Neural cell (in vitro differentiated cells): Measurements from ENCODE around the gene OXNAD1. TPM values are rescaled to one million over a fixed set of nuclear protein-coding genes. Genes with fewer than 3 reads are reported as not detected.
A peak's percentile ranks its signal among the peaks of the same experiment; 100 is the strongest.

Source experiments
- H2AFZ ChIP-seq: fragments of 200-600, 300-800 bp; sonication (generic), shearing (Covaris generic); 2 replicates; pipeline ENCODE4 v1.6.0; 2014; ENCODE audit warnings: low read depth, mild to moderate bottlenecking, antibody characterized with exemption, low read length, moderate library complexity
- H3F3A ChIP-seq: fragments of 200-600 bp; shearing (Covaris generic); 2 replicates; pipeline ENCODE4 v1.6.1; 2016; ENCODE audit warnings: mild to moderate bottlenecking, moderate library complexity, mixed read lengths, antibody characterized with exemption, low read length; ENCODE audit not compliant: insufficient read depth, poor library complexity, severe bottlenecking
- H3K27ac ChIP-seq: fragments of 200-600, 300-800 bp; sonication (generic), shearing (Covaris generic); 2 replicates; pipeline ENCODE4 v1.5.1; 2014; ENCODE audit warnings: mild to moderate bottlenecking, low read length, moderate library complexity
- H3K27me3 ChIP-seq: fragments of 300-800, 200-600 bp; sonication (generic), shearing (Covaris generic); 2 replicates; pipeline ENCODE4 v1.6.0; 2014; ENCODE audit warnings: mild to moderate bottlenecking, low read depth, low read length, moderate library complexity; ENCODE audit not compliant: insufficient read depth
- H3K36me3 ChIP-seq: fragments of 300-800, 200-600 bp; sonication (generic), shearing (Covaris generic); 2 replicates; pipeline ENCODE4 v1.5.1; 2014; ENCODE audit warnings: mild to moderate bottlenecking, antibody characterized with exemption, low read length, moderate library complexity; ENCODE audit not compliant: insufficient read depth
- H3K4me2 ChIP-seq: fragments of 300-800, 200-600 bp; sonication (generic), shearing (Covaris generic); 2 replicates; pipeline ENCODE4 v1.6.0; 2014; ENCODE audit warnings: mild to moderate bottlenecking, low read length
- H3K4me3 ChIP-seq: fragments of 300-800, 200-600 bp; sonication (generic), shearing (Covaris generic); 2 replicates; pipeline ENCODE4 v1.5.1; 2014; ENCODE audit warnings: mild to moderate bottlenecking, low read length, moderate library complexity
- H3K79me2 ChIP-seq: fragments of 200-600 bp; shearing (Covaris generic); replicated peaks from 2 replicates; pipeline ENCODE4 v1.6.0; 2014; ENCODE audit warnings: mild to moderate bottlenecking, low read length, moderate library complexity; ENCODE audit not compliant: insufficient read depth
- H3K9ac ChIP-seq: fragments of 300-800, 200-600 bp; sonication (generic), shearing (Covaris generic); 2 replicates; pipeline ENCODE4 v1.6.1; 2016; ENCODE audit warnings: mild to moderate bottlenecking, low read length, mixed read lengths
- H3K9me2 ChIP-seq: fragments of 200-600 bp; shearing (Covaris generic); 2 replicates; pipeline ENCODE4 v1.6.1; 2016; ENCODE audit warnings: mild to moderate bottlenecking, low read length, mixed read lengths; ENCODE audit not compliant: insufficient read depth
- H3K9me3 ChIP-seq: fragments of 200-600, 300-800 bp; sonication (generic), shearing (Covaris generic); 2 replicates; pipeline ENCODE4 v1.6.1; 2016; ENCODE audit warnings: mild to moderate bottlenecking, mixed run types, low read length, moderate library complexity, mixed read lengths
- H4K20me1 ChIP-seq: fragments of 200-600 bp; shearing (Covaris generic); 2 replicates; pipeline ENCODE4 v1.6.1; 2016; ENCODE audit warnings: mild to moderate bottlenecking, mixed run types; ENCODE audit not compliant: insufficient read depth
- CTCF ChIP-seq: fragments of 450-650 bp; IDR thresholded peaks from 2 replicates; pipeline ENCODE4 v1.5.1; 2014; ENCODE audit warnings: antibody characterized with exemption, mild to moderate bottlenecking, moderate library complexity; ENCODE audit not compliant: poor library complexity, severe bottlenecking
- EP300 ChIP-seq: fragments of 450-650 bp; conservative IDR thresholded peaks from 2 replicates; pipeline ENCODE4 v1.6.1; 2014; ENCODE audit warnings: antibody characterized with exemption, mild to moderate bottlenecking, moderate library complexity; ENCODE audit not compliant: poor library complexity, severe bottlenecking
- EZH2 ChIP-seq: fragments of 200-600, 300-800 bp; shearing (Covaris generic), sonication (generic); IDR thresholded peaks from 2 replicates; pipeline ENCODE4 v1.6.1; 2014; ENCODE audit warnings: antibody characterized with exemption, low read length, borderline replicate concordance, mild to moderate bottlenecking; ENCODE audit not compliant: insufficient read depth, poor library complexity, severe bottlenecking
- MXI1 ChIP-seq: fragments of 450-650 bp; conservative IDR thresholded peaks from 2 replicates; pipeline ENCODE4 v1.6.1; 2014; ENCODE audit warnings: antibody characterized with exemption, mild to moderate bottlenecking; ENCODE audit not compliant: poor library complexity, severe bottlenecking
- POLR2AphosphoS5 ChIP-seq: IDR thresholded peaks from 2 replicates; pipeline ENCODE4 v1.6.1; 2012
- RAD21 ChIP-seq: fragments of 450-650 bp; conservative IDR thresholded peaks from 2 replicates; pipeline ENCODE4 v1.6.1; 2014; ENCODE audit warnings: antibody characterized with exemption, mild to moderate bottlenecking, moderate library complexity
- SMC3 ChIP-seq: fragments of 450-650 bp; conservative IDR thresholded peaks from 2 replicates; pipeline ENCODE4 v1.6.1; 2014; ENCODE audit warnings: antibody characterized with exemption, mild to moderate bottlenecking, moderate library complexity; ENCODE audit not compliant: poor library complexity
- TAF1 ChIP-seq: IDR thresholded peaks from 2 replicates; pipeline ENCODE4 v1.6.1; 2012; ENCODE audit warnings: low read depth
- polyA plus RNA-seq: library from polyadenylated mRNA; depleted of rRNA; stranded (reverse); fragments of >200 nt; gene quantifications from 2 replicates; pipeline ENCODE4 v1.2.3, GENCODE V29; 2014
- TF ChIP-seq, protein P1 (sequence below): IDR thresholded peaks from 2 replicates; pipeline ENCODE4 v1.6.1; 2012; ENCODE audit warnings: borderline replicate concordance

OXNAD1 gene
- polyA plus RNA-seq, 1 donor from 2014 or later, result 16.4 TPM

DNA sequence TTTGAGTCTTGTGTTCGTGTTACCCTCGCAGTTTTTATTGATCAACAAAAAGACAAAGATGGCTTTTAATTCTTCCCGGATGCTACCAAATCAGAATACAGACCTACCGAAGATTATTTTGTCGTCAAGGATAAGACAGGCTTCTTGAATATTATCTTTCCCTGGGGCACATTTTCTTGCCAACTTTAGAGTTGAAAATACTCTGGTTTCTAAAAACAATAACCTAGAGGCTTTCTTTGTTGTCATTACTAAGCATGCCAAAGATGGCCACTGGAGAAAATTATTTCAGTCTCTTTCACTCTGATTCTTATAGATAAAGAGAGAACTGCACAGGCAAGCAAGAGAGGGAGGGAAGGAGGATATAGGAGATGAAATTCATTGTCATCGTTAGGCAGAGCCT lies 33.9 kb downstream of the OXNAD1 start:
- Histone ChIP-seq H3K79me2 (no peaks in the 10 kb centered on the region), H3F3A (peaks cover under 1% of the 10 kb centered on the region), H3K36me3 (no peaks in the 10 kb centered on the region), H3K27ac (peak overlapping the region; percentile 32), H3K9ac (no peak overlapping the region), H2AFZ (no peak overlapping the region), H3K4me3 (no peak overlapping the region), H3K9me2 (no peaks in the 10 kb centered on the region), H3K4me2 (no peak overlapping the region), H4K20me1 (no peaks in the 10 kb centered on the region), H3K27me3 (no peaks in the 10 kb centered on the region), H3K9me3 (no peaks in the 10 kb centered on the region)
- no peak for TF ChIP-seq POLR2AphosphoS5
- TF ChIP-seq EZH2, result no peak
- no peak for TF ChIP-seq RAD21
- TF ChIP-seq TAF1, result no peak
- no peak for TF ChIP-seq SMC3
- TF ChIP-seq CTCF, result no peak
- TF ChIP-seq EP300, result no peak
- TF ChIP-seq, protein P1, sequence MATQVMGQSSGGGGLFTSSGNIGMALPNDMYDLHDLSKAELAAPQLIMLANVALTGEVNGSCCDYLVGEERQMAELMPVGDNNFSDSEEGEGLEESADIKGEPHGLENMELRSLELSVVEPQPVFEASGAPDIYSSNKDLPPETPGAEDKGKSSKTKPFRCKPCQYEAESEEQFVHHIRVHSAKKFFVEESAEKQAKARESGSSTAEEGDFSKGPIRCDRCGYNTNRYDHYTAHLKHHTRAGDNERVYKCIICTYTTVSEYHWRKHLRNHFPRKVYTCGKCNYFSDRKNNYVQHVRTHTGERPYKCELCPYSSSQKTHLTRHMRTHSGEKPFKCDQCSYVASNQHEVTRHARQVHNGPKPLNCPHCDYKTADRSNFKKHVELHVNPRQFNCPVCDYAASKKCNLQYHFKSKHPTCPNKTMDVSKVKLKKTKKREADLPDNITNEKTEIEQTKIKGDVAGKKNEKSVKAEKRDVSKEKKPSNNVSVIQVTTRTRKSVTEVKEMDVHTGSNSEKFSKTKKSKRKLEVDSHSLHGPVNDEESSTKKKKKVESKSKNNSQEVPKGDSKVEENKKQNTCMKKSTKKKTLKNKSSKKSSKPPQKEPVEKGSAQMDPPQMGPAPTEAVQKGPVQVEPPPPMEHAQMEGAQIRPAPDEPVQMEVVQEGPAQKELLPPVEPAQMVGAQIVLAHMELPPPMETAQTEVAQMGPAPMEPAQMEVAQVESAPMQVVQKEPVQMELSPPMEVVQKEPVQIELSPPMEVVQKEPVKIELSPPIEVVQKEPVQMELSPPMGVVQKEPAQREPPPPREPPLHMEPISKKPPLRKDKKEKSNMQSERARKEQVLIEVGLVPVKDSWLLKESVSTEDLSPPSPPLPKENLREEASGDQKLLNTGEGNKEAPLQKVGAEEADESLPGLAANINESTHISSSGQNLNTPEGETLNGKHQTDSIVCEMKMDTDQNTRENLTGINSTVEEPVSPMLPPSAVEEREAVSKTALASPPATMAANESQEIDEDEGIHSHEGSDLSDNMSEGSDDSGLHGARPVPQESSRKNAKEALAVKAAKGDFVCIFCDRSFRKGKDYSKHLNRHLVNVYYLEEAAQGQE, result no peak
- no peak for TF ChIP-seq MXI1

- Histone ChIP-seq H3F3A (peaks cover 2% of the 10 kb centered on the region), H3K9ac (no peak overlapping the region), H3K79me2 (no peaks in the 10 kb centered on the region), H3K9me2 (no peaks in the 10 kb centered on the region), H3K36me3 (no peaks in the 10 kb centered on the region), H3K27me3 (no peaks in the 10 kb centered on the region), H3K27ac (no peak overlapping the region), H3K4me2 (no peak overlapping the region), H3K9me3 (no peaks in the 10 kb centered on the region), H3K4me3 (no peak overlapping the region), H2AFZ (no peak overlapping the region), H4K20me1 (no peaks in the 10 kb centered on the region)
- TF ChIP-seq TAF1 (no peak), MXI1 (no peak), EZH2 (no peak), CTCF (no peak), POLR2AphosphoS5 (no peak), RAD21 (no peak), EP300 (no peak), SMC3 (no peak)
- TF ChIP-seq, protein P1, result no peak
These were observed 34.7 kb downstream of the OXNAD1 start for GRCh38 chr3:16299746-16300145.
